GM18907 (cell line): ENCODE measurements around the gene RAP1GAP2.

ENCODE experiments used
- ATAC-seq: cut with Tn5 transposase; IDR thresholded peaks from one replicate; pipeline ENCODE4 v1.9.1; 2021; ENCODE audit warnings: mild to moderate bottlenecking, moderate library complexity; ENCODE audit not compliant: unreplicated experiment

The RAP1GAP2 gene

DNA sequence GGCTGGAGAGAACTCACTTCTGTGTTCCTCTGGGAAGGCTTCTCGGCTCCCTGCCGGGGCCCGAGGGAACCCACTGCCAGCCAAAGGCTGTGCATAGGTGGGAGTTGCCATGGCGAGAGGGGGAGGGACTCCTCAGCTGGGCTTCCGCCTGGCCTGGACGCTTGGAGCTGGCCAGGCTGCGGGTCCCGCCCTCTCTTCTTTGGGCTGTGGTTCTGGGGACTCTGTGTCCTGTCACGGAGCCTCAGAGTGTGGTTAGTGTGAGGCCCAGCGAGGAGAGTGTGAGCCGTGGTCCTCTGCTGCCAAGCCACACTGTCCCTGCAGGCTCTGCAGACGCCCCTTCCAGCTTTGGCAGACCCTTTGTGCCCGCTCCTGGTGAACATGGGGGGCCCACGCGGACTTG lies 144.1 kb downstream of the RAP1GAP2 start:
- ATAC-seq: no peak

DNA sequence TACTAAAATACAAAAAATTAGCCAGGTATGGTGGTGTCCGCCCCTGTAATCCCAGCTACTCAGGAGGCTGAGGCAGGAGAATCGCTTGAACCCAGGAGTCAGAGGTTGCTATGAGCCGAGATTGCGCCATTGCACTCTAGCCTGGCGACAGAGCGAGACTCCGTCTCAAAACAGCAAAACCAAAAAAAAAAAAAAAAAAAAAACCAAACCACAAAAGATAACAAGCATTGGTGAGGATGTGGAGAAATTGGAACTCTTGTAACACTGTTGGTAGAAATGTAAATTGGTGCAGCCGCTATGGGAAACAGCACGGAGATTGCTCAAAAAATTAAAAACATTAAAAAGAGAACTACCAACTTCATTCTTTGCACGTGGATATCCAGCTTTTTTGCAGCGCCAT lies 147.7 kb downstream of the RAP1GAP2 start:
- no peak for ATAC-seq

GRCh38 chr17:2945299-2945698 lies 149.1 kb downstream of the RAP1GAP2 start:
- ATAC-seq: no peak

GRCh38 chr17:2946144-2946543 lies 149.9 kb downstream of the RAP1GAP2 start:
- ATAC-seq: no peak

- no peak for ATAC-seq
Measured at GRCh38 chr17:2947588-2947950, 151.3 kb downstream of the RAP1GAP2 start.

- no peak for ATAC-seq
Measured at GRCh38 chr17:2947996-2948550, 151.8 kb downstream of the RAP1GAP2 start.

DNA sequence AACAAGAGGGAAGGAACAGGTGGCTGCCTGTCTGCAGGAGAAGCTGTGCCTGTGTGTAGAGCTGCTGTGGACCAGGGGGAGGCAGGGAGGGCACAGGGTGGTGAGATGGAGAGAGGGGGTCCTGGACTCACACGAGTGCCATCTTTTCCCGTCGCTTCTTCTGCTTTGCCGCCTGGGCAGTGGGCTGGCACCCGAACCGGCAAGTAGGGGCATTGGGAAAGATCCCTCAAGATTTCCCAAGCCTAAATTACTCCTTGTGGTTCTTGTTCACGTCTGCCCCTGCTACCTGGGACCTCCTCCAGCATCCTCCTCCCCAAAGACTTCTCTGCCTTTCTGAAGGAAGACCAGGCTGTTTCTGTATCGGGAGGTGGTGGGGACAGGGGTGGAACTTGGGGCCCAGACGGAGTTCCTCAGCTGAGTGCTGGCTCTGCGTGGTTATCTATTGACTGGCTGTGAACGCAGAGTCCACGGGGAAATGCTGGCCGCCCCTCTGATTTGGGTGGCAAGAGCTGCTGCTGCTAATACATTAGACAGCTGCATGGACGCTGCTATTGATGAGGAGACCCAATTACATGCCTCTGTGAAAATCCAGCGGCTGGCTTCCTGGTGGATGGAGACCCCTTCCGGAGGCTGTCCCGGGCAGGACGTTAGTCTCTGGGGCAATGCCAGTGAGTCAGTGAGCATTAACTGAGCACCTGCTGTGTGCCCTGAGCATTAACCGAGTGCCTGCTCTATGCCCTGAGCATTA lies 152.7 kb downstream of the RAP1GAP2 start:
- no peak for ATAC-seq

DNA sequence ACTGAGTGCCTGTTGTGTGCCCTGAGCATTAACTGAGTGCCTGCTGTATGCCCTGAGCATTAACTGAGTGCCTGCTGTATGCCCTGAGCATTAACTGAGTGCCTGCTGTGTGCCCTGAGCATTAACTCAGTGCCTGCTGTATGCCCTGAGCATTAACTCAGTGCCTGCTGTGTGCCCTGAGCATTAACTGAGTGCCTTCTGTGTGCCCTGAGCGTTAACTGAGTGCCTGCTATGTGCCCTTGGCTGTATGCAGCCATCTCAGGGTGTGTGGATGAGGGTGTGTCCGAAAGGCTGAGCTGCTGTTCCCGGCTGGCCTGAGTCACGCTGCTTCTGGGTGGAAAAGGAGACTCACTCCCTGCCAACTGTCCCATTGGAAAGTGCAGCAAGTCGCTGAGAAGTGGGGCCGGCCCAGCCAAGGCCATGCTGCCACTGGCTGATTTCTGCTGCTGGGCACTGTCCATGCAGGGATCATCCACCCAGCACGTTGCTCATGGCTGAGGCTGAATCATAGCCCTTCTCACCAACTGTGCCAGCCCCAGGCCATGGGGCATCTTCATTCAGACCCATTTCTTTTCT lies 153.3 kb downstream of the RAP1GAP2 start:
- no peak for ATAC-seq

DNA sequence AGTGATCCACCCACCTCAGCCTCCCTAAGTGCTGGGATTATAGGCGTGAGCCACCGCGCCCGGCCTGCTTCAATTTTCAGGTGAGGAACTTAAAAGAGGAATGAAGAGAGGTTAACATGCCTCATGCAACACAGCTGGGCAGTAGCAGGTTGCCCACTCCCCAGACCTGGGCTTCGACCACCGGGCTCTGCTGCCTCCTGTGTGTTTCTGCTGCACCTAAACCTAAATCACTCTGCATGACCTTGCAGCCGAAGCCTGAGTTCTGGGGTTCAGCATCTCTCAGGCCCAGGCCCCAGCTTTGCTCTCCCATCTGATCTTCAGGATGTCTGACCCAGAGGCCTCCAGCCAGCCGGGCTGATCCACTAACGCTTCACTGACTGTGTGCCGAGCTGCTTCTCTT lies 154.6 kb downstream of the RAP1GAP2 start:
- ATAC-seq: no peak

DNA sequence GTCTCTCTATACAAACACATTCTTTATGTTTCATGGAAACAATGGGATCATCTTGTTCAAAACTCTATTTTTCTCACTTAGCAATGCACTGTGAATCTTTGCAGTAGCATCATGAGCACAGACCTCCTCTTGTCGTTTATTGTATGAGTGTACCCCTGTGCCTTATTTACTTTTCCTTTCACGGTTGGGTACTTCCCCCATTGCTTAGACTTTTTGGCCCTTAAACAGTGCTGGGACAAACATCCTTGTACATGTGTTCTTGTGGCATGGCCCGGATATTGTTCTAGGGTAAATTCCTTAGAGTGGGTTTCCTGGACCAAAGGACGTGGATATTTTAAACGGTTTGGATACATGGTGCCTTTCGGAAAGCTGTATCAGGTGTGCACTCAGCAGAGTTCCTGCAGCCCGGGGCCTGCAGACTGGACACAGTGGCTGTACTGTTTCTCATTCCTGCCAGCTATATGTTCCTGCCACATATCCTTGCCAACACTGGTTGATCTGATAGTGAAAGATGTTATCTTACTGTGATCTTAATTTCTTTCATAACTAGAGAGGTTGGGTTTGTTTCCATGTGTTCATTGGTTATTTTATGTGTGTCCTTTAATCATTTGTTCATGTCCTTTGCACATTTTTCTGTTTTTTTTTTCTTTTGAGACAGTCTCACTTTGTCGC lies 156.1 kb downstream of the RAP1GAP2 start:
- no peak for ATAC-seq

DNA sequence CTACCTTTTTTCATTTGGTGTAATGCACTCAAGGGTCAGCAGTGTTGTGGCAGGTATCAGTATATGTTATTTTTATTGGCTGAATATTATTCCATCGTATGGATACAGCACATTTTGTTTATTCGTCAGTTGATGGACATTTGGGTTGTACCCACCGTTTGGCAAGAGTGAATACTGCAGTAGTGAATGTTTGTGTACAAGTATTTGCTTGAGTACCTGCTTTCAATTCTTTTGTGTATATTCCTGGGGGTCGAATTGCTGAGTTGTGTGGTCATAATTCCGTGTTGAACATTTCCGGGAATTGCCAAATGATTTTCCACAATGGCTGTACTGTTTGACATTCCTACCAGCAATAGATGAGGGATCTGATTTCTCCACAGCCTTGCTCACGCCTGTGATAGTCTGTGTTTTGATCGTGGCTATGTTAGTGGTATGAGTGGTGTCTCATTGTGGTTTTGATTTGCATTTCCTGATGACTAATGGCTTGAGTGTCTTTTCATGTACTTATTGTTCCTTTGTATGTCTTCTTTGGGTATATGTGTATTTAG lies 158.7 kb downstream of the RAP1GAP2 start:
- ATAC-seq: no peak

GRCh38 chr17:2955931-2956582 lies 159.8 kb downstream of the RAP1GAP2 start:
- ATAC-seq: no peak

DNA sequence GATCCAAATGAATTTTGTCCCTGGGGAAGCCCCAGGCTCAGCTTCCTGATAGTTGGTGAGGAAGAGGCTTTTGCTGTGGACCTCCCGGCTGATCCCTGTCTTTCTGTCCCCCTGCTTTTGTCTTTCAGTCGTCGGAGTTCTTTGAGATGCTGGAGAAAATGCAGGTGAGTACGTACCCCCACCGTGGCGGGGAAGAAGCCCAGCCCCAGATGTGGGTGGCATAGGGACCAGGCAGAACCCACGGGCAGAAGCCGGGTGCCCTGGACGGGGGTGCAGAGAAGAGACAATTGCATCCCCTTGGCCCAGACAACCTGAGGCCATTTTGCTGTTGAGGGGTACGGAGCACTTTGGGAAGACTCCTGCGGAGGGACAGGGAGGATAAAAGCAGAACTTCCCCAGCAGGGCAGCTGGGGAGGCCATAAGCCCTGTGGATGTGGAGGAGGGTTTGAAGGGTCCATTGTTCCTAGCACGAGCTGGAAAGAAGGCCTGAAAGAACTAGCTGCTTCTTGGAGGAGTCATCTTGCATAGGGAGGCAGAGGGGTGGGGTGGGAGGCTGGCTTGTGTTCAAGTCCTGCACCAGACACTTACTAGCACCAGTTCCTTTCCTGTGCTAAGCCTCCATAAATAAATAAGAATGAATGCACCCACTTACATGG lies 161.5 kb downstream of the RAP1GAP2 start:
- no peak for ATAC-seq

- no peak for ATAC-seq
Measured at GRCh38 chr17:2958706-2959222, 162.5 kb downstream of the RAP1GAP2 start.

GRCh38 chr17:2959371-2960130 lies 163.3 kb downstream of the RAP1GAP2 start:
- ATAC-seq: no peak

GRCh38 chr17:2961446-2961845 lies 165.2 kb downstream of the RAP1GAP2 start:
- no peak for ATAC-seq

- ATAC-seq: no peak
Measured at GRCh38 chr17:2962236-2962635, 166.0 kb downstream of the RAP1GAP2 start.

GRCh38 chr17:2962729-2963128 lies 166.5 kb downstream of the RAP1GAP2 start:
- ATAC-seq: no peak

DNA sequence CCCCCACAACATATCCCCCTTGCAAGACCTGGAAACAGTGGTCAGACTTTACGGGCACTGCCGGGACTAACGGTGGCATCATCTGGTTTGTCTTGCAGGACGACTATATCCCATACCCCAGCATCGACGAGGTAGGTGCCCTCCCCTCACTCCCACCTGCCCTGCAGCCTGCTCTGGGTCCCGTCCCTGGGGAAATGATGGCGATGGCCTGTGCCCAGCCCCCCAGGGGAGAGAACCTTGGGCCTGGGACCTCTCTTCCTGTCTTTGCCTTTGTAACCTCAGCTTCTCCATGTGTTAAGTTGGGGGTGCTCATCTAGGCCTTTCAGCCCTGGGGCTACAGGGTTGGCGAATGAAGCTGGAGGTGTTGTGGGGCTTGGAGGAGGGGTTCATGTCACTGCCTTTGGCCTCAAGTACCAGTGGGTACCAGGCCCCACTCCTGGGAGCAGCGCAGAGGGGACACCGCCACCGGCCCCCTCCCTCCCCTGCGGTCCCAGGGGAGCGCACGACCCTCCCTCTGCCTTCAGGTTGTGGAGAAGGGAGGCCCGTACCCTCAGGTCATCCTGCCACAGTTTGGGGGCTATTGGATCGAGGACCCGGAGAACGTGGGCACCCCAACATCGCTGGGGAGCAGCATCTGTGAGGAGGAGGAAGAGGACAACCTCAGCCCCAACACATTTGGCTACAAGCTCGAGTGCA lies 167.2 kb downstream of the RAP1GAP2 start:
- ATAC-seq: no peak
